Stimulated activated CD4-positive, alpha-beta T cell treated with anti-CD3 and anti-CD28 coated beads, Interleukin-12 subunit alpha, Interleukin-12 subunit beta, amount 100 ng/mL, for 48 hours (primary cell): ENCODE results near the gene SH3BP5L.

Source experiments
- DNase-seq, 3 donors: peaks; one replicate each; pipeline ENCODE4 v3.0.0-alpha.2; 2020; ENCODE audit warnings: low read depth in 2 of 3, low spot score in 1 of 3

Gene SH3BP5L

DNA sequence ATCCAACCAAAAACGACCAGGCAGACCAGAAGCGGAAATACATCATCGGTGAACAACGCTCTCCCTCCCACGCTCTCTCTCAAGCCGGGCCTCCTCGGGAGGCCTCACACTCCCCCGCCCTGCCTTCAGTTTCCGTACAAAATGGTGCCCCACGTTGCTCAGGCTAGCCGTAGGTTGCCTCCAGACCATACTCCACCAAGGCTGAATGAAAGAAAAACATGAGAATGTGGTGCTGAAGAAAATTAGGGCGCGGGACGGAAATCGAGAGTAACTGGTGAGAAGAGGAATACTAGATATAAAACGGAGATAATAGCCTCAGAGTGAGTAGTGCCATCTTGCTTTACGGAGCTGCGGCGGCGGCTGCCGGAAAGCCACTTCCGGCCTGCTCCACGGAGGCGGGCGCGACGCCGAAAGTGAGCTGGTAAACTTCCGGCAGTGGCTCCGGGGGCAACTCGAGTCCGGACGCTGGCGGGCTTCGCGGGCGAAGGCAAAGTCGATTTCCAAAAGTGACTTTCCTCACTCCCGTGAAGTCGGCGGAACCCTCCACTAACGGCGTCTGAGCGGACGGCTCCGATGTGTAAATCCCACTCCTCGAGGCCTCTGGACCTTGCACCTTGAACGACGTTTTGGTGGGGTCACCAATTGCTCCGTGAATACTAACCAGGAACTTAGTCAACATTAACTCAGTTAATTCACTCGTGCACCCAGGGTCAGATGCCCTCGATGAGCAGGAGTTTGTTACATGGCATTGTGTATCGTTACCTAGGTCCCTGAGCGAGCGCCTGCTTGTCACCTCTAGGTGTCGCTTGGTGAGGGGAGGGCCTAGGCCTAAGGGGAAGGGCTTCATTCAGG, at the start of gene SH3BP5L:
Gene SH3BP5L, minus strand, starts transcription at position 7 of the 852 bp plus-strand sequence. CDS start 980 bp downstream, outside the sequence.
- peak; percentile 83 to 88 (median 86) for DNase-seq

DNA sequence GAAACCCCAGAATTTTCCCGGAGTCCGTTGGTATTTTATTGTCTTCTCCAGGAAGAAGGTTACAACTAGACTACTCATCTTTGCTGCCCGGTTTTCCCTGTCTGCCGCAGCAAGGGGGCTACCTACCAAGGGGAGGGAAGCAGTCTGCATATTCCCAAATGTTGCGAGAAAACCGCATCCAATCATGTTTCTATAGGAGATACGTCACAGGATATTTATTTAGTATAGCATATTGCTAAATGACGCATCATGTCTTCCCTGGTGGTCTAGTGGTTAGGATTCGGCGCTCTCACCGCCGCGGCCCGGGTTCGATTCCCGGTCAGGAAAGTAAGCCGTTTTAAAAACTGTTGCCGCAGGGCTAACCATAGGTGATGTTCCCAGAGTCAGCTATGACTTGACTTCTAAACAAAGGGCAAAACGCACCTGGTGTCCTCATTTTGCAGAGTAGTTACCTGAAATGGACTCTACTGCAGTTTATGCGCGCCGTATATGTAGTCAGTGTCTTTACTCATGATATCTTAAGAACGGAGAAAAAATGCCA, 48.3 kb upstream of the SH3BP5L start:
- DNase-seq, result peak; percentile 68 to 80 (median 78)

DNA sequence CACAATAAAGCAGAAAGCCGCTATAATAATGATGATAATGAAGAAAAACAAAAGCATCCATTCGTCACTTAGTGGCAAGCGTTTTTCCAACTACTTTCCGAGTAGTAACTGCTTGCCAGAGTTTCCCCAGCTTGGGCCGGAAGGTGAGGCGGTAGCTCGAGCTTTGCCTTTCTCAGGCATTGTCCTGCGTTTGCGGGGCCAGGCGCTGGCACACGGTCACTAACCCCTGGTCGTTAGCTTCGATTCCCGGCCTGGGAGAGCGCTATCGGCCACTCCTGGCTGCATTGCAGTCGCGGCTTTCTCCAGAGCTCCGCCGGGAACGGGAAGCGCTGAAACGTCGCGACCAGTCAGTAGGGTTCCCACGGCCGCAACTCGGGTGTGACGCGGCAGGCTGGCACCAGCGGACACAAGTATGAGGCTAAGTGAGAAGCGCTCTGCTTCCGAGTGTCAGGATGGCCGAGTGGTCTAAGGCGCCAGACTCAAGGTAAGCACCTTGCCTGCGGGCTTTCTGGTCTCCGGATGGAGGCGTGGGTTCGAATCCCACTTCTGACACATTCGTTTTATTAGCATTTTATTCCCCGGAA, 47.8 kb upstream of the SH3BP5L start:
- DNase-seq, result peak; percentile 91 to 99 (median 97)

DNA sequence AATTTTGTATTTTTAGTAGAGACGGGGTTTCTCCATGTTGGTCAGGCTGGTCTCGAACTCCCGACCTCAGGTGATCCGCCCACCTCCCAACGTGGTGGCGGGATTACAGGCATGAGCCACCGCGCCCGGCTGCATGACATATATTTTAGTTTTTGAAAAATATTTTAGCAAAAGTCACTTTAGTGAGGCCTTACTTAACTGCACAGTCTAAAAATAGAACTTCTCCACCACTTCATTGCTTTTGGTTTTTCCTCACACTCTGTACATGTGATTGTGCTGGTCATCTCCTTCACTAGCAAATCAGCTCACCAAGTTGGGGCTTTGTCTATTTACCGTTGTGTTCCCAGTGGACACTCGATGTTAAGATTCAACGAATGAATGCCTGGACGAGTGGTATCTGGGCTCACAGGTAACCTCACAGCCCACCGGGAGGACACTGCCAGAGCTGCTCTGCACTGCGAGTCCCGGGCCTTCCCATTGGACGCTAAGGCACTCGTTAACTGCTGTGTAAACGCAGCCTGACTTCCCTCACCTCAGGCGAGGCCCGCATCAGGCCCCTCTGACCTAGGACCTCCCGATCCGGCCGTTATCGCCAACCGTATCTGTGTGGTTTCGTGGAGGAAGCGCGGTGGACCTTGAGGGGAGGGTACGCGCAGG, 47.2 kb upstream of the SH3BP5L start:
- peak; percentile 45 to 64 (median 49) for DNase-seq

DNA sequence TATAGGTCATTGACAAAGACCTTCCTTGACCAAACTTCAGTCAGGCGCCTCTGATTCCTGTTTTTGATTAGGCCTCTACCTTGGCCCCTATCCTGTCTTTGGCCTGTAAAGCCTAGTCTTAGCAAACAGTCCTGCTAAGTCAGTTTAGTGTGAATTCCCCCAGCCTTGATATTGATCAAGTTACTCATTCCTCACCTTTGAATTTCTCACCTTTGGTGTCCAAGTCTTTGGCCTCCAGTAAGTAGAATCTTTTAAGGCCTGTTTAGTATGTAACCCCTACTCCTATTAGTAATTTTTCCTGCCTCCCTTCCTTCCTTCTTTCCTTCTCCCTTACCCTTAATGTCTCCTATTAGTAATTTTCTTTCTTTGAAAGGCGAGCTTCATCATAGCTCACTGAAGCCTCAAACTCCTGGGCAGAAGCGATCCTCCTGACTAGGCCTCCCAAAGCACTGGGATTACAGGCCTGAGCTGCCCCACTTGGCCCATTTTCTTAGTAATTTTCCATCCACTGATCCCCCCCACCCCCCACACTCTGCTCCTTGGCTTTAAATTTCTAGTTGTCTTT, 46.2 kb upstream of the SH3BP5L start:
- no peak for DNase-seq

DNA sequence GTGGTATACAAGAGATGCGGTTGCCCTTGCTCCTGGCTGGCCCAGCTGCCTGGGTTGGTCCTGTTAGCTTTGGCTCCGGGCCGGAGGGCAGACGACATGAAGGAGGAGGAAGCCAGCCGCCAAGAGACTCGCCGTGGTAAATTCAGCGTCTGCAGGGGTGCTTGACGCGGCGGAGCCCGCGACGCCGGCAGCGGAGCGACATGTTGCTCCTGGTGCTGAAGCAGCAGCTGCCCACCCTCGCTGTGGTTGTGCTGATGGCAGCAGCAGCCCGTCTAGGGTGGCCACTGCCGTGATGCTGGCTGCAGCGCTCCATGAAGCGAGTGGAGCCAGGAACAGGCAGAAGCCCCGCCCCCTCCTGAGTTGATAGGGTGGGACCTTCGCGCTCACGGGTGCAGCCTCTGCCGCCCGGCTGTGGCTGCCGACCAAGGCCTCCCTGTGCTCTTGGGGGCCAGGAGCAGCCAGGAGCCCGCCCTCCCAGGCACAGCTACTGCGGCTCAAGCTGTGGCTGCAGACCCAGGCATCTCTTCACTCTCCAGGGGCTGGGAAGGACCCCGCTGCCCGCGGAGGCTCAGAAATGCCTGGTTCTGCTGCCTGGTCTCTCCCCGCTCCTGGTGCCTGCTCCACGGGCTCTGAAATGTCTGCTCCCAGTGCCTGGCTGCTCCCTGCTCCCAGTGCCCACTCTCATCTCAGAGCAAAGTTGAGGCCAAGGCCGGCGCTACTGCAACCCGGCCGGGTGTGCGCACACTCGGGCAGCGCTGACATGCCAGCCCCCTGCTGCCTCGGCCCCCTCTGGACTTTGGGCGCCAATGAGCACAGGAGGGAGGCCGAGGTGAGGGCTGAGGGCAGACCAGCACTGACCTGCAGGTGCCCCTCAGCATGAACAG, 37.5 kb upstream of the SH3BP5L start:
- peak; percentile 54 to 81 (median 76) for DNase-seq

DNA sequence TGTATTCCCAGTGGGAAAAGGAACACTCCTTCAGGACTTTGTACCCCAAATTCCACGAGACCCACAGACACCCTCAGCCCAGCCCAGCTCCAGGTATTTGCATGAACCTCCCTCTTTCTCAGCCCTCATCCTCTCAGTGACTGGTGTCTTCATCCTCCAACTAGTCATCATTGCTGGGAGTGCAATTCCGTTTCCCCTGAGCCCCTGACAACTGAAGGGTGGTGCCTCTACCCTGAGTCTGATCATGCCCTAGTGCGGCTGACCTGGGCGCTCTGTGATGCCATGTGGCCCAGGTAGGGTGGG, 36.9 kb upstream of the SH3BP5L start:
- DNase-seq, result no peak

DNA sequence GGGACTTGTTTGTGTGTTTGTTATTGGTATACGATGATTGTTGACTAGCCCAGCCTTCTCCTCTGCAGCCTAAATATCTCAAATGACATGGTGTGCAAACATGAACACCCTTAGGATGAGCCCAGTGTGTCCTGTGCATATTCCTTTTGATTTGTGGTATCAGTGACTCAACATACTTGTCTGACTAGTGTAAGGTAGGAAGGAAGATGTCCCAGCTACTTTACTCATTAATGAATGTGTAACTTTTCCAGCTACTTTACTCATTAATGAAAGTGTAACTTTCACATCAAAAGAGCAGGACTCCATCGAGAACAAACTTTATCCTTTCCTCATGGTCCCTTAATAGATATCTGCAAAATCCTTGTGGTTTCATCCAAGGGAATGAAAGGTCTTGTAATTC, 35.9 kb upstream of the SH3BP5L start:
- no peak for DNase-seq

DNA sequence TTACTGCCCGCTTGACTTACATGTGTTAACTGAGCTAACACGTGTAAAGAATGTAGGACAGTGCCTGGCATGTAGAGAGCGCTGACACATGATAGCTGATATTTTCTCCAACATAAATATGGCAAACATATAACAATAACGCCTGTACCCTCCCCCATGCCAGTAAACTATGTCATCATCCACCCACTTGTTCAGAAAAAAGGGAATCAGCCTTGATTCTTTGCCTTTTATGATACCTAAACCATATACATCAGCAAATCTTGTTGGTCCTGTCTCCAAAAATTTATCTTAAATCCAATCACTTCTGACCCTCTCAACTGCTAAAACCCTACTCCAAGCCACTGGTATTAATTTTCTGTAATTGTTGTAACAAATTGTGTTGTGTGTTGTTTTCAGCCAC, 34.3 kb upstream of the SH3BP5L start:
- no peak for DNase-seq

DNA sequence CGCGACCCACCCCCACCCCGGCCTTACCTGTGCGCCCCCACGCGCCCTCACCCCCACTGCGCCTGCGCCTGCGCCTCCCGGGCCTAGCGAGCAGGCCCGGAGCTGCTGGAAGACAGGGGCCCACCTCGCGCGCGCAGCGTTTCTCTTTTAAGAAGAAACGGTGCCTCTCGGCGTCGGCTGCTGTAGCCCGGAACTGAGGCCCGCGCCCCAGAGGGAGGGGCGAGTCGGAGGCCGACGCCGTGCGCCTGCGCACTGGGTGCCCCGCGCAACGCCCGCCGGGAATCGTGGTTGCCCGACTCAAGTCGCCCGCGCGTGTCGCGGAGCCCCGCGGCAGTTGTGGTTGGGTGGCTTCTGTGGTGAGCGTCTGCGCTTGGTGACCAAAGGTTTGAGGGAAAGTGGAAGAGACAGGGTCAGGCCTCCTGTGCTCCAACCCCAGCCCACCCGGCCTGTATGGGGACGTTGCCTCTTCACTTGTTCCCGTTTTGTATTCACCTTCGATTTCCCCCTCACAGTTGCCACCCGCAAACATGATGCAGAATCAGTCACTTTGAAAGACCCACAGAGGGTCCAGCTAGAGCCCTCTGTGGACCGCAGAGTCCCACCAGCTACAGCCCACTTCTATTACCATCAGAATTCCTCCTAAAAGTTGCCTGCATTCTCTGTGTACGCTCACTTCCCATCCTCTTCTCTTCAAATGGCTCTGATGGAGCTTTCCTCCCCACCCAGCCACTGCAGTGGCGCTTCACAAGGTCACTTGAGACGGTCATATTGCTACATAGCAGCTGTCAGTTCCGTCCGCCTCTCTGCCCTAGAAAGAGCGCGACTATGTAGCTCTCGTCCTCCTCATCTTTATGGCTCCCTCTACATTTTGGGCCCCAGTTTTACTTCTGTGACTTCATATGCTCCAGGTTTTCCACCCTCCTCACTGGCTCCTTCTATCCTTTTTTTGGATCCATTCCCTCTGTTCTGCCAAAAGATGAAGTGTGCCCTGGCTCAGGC, 33.5 kb upstream of the SH3BP5L start, which contains the start of gene ZNF692:
Gene ZNF692, minus strand, starts transcription at position 195 of the 999 bp plus-strand sequence. CDS start 776 bp downstream, outside the sequence.
- peak; percentile 89 to 96 (median 96) for DNase-seq

DNA sequence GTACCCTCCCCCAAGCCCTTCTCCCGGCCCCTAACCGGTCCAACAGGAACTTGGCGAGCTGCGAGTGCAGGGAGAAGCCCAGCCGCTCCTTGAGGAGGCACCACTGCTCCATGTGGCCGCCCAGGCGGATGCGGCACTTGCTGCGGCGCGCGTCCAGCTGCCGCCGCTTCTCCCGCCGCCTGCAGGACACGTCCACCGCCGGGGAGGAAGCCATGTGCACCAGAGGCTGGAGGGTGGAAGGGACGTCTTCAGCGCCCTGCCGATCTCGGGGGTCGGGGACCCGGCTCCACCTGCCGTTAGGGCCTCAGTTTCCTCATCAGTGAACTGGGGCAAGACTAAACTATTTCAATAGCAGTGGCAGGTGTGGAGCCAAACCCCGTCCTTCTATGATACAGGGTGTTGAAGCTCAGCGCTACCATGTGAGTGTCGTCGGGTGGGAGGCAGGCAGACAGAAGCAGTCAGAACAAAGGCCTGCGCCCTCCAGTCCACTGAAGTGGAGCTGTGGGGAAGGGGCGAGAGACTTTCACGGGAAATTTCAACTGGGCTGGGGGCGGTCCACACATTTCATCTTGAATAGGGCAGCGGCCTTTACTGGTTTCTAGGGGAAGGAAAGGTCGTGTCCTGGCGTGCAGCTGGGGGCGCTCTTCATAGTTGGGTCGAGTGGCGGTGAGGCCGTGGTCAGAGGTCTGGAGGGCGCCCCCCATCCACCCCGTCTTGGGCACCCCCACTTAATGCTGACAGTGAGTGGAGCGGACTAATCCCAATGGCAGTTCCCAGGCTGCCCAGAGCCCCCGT, 32.6 kb upstream of the SH3BP5L start:
- DNase-seq, result no peak

DNA sequence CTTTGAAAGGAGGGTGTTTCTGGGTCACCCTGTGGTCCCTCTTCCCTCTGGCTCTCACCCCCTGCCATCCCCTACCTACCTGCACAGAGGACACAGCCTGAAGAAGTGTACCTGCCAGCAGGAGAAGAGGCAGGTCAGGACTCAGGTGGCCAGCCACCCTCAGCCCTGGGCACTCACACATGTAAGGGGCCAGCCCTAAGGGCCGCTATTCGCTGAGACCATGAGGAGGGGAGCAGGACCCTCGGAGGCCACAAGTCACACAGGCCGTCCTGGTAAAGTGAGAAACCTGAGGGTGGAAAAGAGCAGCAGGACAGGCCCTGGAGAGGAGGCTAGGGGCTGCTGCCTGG, 32.0 kb upstream of the SH3BP5L start:
- DNase-seq, result no peak

DNA sequence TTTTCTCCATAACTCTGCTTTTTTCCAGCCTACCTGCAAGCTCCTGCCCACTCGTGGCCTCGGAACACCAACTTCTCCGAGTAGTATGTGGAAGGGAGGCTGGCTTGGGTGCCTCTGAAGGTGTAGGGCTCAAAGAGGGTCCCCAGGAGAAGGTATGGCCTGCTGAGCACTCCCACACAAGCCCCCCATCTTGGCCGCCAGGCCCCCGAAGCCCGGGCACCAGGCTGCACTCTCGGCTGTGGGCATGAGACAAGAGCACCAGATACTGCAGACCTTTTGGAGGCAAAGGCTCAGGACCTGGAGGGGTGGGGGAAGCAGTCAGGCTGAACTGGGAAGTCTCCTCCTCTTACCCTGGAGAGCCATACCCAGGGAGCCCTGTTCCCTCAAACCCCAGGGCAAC, 31.5 kb upstream of the SH3BP5L start:
- DNase-seq, result no peak

DNA sequence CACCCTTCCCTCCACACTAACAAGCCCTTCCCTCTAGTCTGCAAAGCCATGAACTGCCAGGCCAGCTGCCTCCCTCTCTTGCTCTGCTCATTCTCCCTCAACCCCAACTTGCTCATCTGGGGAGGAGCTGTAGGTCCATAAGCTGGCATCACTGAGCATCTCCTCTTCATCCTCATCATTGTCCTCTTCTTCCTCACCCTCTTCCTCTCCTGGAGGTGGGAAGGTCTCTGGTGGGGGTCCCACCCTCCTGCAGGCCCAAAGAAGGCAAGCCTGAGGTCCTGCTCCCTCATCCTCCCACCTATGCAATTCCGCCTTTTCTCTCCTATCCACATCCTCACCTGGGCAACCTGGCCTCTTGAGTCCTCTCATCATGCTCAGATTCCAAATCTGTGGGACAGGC, 30.5 kb upstream of the SH3BP5L start:
- no peak for DNase-seq

DNA sequence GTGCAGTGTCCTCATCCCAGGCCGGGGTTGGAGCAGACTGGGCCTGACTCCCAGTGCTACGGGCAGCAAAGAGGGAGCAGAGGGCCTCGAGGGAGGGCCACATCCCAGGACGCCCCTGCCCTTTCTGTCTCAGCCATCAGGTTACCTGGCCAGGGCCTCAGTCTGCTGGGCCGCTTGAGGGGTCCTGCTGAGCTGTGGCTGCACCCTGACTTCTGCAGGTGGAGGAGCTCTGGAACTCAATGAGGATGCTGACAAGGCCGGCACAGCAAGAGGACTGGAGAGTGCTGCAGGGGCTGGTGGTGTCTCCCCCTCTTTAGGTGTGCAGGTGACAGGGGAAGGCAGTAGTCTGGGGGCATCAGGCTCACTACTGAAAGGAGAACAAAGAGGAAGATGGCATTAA, 29.9 kb upstream of the SH3BP5L start:
- DNase-seq, result no peak

DNA sequence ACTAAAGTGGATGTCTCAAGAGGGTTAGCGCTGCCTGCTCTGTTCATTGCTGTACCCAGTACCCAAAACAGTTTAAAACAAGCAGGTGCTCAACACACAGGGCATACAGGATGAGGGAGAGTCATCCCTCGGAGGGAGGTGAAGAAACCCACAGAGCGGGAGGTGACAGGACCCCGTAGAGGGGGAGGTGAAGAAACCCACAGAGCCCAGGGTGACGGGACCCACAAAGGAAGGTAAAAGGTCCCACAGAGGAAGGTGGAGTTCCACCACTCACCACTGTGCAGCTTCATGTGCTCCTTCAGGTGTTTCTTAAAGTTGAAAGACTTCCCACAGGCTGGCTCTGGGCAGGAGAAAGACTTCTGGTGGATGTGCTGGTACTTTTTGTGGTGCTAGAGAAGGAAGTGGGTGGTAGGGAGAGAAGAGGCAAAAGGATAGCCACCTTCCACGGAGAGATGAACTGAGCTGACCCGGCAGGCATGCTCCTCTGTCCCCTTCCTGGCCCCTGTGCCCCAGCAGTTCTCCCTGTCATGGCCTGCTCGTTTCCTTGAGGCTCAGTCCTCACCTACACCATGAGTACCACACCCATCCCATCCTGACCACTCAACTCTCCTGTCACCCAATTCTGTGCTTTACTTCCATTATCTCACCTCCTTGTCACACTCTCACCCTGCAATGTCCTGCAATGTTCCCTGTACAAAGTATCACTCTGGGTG, 28.1 kb upstream of the SH3BP5L start:
- no peak for DNase-seq

DNA sequence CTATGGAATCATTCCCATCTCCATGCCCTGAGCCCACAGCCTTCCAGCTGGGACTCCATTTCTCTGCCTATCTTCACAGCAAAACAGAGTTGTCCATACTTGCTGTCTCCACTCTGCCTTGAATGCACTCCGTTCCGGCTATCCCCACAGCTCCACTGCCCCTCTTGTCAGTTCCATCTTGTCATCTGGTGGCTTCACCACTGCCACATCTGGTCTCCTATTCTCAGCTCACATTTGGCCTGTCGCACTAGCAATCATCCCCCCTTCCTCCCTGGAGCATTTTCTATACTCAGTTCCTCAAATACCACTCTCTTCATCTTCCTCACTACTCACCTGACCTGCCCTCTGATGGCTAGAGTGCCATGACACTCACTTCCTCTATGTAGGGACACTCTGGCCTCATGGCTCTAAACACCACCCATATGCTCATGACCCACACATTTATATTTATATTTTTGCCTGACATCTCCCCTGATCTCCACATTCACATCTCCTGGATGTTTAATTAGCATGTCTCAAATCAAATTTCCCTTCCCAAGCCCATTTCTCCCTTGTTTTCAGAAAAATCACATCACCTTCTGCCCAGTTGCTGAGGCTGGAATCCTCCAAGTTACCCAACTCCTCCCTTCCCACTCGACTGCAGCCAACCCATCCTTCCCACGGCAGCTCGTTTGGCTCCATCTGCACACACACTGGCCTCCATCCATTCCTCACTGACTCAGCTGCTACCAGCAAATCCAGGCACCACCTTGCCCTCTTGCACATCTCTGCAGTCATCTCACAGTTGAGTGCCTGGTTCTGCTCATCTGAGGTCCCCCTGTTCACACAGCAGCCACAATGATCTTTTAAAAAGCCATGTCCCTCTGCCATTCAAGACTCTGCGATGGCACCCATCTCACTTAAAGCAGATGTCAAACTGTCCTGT, 27.0 kb upstream of the SH3BP5L start:
- DNase-seq, result no peak
